ENCODE measurements around the gene ELFN1.

Gene ELFN1

DNA sequence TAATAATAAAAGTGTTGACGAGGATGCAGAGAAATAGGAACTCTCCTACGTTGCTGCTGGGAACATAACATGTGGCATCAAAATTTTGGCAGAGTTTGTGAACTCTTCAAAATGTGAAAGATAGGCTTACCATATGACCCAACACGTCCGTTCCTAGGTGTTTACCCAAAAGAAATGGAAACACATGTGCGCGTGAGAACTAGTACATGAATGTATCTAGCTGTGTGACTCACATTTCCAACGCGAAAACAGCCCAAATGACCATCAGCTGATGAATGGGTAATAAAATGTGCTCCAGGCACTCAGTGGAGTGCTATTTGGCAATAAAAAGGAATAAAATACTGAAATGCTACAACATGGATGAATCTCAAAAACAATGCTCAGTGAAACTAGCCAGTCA lies 10.4 kb upstream of the ELFN1 start:
- intact Hi-C loops (cut with DNase I), result loop anchor here (10.0 kb wide), 2 partner anchors 545 to 695 kb away; partner anchors contain the start of gene EIF3B
- no peak for DNase-seq

DNA sequence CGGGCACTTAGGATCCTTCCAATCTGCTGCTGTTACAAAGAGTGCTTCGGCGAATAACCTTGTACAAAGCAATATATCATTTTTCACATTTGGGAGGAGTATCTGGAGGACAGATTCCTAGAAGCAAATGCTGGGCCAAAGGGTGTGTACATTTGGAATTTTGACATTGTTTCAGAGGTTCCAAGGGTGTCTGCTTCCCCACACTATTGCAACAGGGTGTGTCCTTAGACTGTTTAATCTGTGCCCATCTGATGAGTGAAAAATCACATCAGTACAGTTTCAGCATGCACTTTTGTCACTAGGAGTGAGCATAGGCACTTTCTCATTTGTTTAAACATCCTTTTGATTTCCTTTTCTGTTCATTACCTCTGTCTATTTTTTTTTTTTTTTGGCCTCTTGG lies 8.6 kb upstream of the ELFN1 start:
- DNase-seq, result no peak
- intact Hi-C loops (cut with DNase I), result loop anchor here (10.0 kb wide), 2 partner anchors 543 to 693 kb away; partner anchors contain the start of gene EIF3B

DNA sequence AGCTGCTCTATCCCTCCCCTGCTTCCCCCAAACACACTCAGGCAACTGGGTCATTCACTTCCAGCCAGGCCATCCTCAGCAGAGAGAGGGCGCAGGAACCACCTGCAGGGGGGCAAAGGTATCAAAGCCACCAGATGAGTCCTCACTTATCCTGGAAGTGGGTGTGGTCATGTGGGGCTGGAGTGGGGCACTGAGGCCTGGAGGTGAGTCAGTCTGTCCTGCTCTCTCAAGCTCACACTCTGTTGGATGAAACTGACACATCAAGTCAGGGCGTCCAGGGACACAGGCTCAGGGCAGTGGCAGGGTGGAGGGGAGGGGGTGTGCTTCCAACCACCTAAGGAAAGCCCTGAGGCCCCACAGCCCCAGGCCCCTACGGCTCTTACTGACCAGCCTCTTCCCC lies 8.0 kb upstream of the ELFN1 start:
- intact Hi-C loops (cut with DNase I), result loop anchor here (10.0 kb wide), 2 partner anchors 543 to 693 kb away; partner anchors contain the start of gene EIF3B
- peak in 1 of 42 donors; percentile 2 for DNase-seq

DNA sequence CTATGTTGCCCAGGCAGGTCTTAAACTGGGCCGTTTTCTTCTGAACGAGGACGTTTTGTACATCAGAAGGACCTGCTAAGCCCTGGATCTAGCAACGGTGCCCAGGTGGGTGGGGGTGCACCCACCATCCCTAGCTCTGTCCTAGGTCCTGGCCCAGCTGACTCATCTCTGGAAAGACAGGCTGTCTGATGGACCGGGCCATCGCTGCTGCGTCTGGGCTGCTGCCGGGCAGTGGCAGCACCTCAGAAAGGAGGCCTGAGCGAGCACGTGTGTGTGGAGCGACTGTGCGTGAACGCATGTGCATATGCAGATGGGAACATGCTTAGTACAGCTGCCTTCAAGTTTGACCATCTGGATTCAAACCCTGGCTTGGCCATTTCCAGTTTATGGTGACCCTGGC lies 7.3 kb upstream of the ELFN1 start:
- peak in 1 of 42 donors; percentile 0 for DNase-seq

DNA sequence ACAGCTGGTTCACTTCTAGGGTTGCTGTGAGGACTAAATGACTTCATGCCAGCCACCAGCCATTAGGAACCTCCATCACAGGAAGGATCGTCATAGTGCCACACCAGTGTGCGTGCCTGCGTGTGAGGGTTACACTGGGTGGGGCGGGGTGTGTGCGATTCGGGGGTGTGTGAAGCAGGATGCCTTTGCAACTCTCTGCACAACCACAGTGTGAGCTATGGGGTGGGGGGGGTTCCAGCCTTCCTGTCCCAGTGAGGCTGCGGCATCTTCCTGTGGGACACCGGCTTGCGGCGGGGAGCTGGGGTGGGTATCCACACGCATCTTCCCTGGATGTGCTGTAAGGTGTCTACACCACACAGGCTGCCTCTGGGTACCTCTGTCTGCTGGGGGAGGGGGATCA lies 6.9 kb upstream of the ELFN1 start:
- intact Hi-C loops (cut with DNase I), result loop anchor here (10.0 kb wide), 2 partner anchors 542 to 692 kb away; partner anchors contain the start of gene EIF3B
- peak in 2 of 42 donors; percentile 3 to 5 for DNase-seq

More for the DNA sequence above, 7.3 kb upstream of the ELFN1 start:
- intact Hi-C loops (cut with DNase I), result loop anchor here (10.0 kb wide), 2 partner anchors 542 to 692 kb away; partner anchors contain the start of gene EIF3B

DNA sequence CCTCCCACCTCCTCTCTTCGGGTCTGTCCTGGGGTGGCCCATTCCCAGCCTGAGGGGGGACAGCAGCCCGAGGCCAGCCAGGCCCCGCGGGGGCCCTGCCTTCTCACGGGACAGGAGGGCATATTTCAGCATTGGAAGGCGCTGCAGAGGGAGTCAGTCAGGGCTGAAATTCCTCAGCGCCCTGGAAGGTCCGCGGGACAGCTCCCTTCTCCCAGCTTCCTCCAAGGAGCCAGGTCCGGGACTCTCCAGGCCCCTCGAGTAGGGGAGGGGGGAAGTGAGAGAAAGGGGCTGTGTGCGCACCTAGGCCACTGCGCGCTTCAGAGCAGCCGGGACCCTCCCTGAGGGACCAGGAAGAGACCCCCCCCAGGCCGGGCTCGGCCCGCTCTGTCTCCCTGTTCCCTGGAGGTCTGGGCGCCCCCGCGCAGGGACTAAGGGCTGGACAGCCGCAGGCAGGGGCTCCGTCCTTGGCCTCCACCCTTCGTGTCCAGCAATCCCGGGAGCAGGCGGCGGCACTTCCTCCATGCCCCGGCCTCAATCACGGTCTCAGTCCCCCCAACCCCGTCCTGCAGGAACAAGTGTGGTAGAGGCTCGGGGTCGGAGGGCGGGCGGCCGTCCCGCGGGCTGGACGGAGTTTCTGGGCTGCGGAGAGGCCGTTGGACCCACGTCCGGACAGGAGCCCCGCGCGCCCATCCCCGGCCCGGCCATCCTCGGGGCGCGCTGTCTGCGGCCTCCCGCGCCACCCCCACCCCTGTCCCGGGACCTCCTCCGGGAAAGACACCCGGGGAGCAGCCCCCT lies 6.0 kb upstream of the ELFN1 start:
- peak in 9 of 42 donors; percentile 0 to 42 (median 11) for DNase-seq
- intact Hi-C loops (cut with DNase I), result loop anchor here (10.0 kb wide), 2 partner anchors 541 to 691 kb away; partner anchors contain the start of gene EIF3B

DNA sequence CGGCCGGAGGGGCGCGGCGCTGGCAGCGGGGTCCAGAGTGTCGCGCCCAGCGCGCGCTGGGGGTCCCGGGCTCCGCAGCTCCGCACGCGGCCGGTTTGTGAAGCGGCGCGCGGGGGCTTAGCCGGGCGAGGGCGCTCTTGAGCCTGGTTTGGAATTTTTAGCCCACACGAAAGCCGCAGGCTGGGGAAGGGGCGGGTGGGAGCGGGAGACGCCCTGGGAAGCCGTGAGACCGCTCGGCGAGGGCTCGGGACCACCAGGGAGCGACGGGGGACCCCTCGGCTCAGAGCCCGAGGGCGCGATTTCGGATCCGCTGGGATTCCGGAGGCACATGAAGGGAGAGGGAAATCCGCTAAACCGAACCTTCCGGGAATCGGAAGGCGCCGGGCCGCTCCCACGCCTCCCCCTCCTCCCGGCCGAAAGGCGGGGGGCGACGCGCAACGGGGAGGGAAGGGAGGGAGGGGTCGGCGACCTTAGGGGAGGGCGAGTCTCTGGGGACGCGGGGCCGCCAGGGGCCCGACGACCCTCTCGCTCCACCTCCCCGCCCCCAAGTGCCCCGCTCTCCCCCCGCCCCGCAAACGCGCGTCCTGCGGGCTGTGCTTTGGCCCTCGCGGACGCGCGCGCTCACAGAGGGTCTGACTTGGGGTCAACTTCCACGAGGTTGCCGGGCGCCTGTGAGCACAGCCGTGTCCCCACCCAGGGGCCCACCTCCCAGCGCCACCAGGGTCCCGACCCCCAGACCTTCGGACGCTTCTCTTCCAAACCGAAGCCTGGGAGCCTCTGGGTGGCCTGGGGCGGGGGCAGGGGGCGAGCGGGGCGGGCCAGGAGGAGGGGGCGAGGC lies 5.1 kb upstream of the ELFN1 start:
- intact Hi-C loops (cut with DNase I), result loop anchor here (10.0 kb wide), 2 partner anchors 540 to 690 kb away; partner anchors contain the start of gene EIF3B
- peak; percentile 22 to 84 (median 65) for DNase-seq

DNA sequence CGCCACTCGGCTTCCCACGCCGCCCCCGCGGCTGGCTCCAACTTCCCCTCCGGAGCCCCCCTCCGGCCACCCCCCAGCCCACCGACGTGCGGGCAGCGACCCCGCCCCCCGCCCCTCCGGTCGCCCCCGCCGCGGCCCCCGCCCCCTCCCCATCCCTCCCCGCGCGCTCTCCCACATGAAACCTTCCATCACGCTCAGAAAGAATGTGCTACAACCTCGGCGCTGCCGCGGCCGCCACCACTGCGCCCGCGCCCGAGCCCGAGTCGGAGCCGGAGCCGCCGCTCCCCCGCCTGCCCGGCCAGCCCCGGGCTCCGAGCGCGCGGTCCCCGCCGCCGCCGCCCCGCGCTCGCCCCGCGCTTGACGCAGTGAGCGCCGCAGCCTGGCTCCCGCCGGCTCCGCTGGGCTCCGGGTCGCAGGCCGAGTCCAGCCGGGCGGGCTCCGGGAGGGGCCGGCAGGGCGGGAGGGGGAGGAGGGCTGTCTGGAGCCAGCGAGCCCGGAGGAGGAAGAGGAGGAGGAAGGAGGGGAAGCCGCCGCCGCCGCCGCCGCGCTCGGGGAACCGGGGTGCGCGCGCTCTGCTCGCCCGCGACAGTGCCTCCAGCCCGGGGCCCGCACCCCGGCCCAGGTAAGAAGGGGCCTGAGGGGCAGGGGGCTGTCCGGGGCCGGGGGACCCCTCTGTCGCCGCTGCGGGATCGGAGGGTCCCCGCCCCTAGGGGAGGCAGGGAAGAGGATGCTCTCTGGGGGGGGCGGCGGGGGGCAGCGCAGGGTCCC lies 4.3 kb upstream of the ELFN1 start:
- peak in 13 of 42 donors; percentile 15 to 47 (median 25) for DNase-seq
- intact Hi-C loops (cut with DNase I), result loop anchor here (10.0 kb wide), 2 partner anchors 539 to 689 kb away; partner anchors contain the start of gene EIF3B

DNA sequence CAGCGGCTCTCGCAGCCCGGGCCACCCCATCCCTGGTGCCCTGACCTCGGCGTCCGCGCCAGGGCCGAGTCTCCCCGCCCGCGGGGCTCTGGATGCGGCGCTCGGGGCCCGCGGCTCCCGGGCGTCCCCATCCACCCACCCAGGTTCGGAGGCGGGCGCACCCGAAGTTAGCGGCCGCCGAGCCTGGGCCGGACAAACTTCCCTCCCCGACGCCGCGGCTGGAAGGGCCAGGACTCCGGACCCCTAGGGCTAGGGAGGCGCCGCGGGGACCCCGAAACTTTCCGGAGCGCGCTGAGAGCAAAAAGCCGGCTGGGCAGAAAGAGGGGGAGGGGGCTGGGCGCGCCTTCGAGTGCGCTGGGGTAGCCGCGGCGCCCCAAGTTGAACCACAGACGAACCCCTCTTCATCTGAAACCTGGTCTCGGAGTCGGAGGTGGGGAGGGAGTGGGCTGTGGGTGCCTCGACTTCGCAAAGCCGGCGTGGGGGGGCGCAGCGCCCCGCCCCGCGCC lies 3.7 kb upstream of the ELFN1 start:
- DNase-seq, result peak in 8 of 42 donors; percentile 1 to 41 (median 12)

DNA sequence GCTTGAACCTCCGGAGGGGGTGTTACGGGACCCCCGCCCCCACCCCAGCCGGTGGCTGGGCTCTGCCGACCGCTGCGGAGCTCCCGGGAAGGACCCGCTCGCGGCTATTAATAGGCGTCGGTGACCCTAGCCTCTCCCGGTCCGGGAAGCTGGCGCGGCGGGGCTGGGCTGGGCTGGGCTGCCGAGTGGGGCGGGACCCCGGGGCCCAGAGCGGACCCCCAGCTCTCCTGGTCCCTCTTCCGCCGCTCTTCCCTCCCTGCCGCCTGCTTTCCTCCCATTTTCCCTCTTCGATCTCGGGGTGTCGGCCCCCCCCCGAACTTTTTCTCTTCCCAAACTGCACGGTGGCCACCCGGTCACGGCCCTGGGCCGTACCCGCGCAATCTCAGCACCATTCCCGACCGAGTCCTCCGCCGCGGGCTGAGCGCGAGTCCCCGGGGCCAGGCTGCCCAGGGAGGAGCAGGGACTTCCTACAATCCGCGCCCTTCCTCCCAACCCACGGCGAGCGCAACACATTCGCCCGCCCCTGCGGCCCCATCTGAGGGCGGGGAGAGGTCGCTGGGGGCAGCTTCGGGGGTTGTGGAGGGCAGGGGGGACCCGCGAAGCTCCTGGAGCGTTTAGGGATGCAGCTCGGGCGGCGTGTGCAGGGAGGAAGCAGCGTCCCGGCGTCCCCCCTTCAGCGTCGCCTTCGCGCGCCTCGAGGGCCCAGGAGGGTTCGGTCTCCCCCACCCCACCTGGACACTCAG lies 3.1 kb upstream of the ELFN1 start:
- DNase-seq, result peak in 8 of 42 donors; percentile 11 to 42 (median 13)

More for the DNA sequence above, 3.7 kb upstream of the ELFN1 start:
- intact Hi-C loops (cut with DNase I), result loop anchor here (10.0 kb wide), 2 partner anchors 538 to 688 kb away; partner anchors contain the start of gene EIF3B

DNA sequence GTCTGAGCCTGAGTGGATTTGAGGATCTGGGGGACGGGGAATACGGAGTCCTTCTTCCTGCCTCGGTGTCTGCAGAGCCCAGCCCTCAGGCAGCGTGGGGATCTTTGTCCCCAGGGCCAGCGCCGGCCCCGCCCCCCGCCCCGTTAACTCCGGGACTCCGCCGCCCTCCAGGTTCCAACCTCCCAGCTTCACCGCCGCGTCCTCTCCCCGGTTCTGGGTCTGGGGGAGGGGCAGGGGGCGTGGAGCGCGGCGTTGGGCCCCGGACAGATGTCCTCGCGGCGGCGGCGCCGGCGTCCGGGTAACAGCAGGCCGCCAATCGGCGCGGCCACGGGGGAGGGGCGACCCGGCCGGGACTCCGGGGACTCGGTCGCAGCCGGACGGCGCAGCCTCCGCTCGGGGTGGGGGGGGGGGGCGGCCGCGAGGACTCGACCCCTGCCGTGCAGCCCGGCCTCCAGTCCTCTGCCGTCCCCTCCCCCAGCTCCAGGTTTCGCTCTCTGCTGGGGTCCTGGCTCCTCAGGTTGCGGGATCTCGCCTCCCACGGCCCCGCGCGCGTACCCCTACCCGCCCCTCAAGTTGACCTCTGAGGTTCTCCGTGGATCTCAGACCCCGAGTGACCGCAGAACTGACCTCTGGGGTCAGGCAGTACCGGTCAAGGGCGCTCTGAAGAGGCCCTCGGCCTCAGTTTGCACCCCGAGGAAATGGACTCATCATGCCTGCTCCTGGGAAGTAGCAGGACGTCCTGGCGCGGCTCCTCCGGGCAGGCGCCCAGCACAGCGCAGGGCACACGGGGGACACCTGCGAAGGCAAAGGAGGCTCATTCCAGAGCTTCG lies 2.3 kb upstream of the ELFN1 start:
- DNase-seq, result peak in 8 of 42 donors; percentile 6 to 40 (median 12)
- intact Hi-C loops (cut with DNase I), result loop anchor here (10.0 kb wide), 2 partner anchors 537 to 687 kb away; partner anchors contain the start of gene EIF3B

More for the DNA sequence above, 3.1 kb upstream of the ELFN1 start:
- intact Hi-C loops (cut with DNase I), result loop anchor here (10.0 kb wide), 2 partner anchors 538 to 688 kb away; partner anchors contain the start of gene EIF3B

DNA sequence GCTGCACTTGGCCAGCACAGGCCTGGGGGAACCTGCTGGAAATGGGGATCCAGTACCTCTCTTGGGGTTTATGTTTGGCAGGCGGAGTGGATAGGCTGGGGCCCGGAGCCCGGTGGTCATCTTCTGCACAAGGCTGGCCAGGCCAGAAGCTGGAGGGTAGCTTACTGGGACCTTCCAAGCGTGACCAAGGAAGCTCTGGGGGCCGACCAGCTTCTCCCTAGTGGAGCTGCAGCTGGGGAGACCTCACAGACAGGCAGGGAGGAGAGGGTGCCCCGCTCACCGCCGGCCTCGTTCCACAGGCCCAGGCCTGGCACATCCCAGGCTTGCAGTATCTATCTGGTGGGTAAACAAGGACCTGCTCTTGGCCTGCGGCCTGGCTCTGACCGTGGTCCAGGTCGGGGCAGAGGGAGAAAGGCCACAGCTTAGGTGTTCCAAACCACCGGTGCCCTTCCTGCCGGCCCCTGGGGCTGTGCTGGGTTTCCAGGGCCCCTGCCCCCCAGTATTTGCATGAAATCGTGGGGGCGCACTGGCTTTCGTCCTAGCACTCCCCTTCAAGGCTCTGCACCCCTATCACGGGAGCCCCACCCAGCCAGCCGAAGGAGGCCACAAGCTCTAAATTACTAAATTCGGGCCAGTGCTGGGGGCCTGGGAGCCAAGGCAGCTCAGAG lies 1.5 kb upstream of the ELFN1 start:
- DNase-seq, result peak in 9 of 42 donors; percentile 7 to 29 (median 11)
- intact Hi-C loops (cut with DNase I), result loop anchor here (10.0 kb wide), 2 partner anchors 536 to 686 kb away; partner anchors contain the start of gene EIF3B

DNA sequence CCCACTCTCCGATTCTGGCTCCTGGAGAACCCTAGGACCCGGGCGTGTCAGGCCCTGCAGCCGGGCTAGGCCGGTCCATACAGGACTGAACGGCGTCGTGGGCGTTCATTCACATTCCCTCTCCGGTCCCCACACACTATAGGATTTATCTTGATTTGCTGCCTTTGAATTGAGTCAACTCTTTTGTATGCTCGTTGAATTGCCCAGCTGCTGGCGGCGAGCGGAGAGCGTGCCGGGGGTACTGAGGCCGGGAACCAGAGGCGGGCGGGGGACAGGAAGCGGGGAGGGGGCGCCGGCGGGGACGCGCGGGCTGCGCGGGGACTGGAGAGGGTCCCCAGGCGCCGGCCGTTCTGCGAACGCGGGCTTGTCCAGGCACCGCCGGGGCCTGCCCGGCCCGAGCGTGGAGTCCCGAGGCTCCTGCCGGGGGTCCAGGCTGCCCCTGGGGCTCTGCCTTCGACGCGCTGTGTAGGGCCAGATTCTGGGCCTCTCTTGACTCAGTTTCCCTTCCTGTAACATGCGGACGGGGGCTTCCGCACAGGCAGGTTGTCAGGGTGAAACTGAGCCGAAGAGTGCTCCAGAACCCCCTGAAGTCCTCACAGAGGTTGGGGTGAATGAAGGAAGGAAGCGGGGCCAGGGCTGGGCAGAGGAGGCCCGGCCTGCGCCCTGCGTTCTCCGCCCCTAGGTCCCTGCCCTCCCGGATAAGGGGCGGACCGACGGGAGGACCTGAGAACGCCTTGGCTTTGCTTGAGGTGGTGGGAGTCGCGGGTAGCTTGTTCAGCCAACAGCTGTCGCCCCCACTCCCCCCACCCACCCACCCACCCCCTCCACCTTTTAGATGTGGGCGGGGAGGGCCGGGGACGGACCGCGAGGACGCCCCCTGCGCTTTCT lies 769 bp upstream of the ELFN1 start:
- intact Hi-C loops (cut with DNase I), result loop anchor here (10.0 kb wide), 2 partner anchors 535 to 685 kb away; partner anchors contain the start of gene EIF3B
- peak in 13 of 42 donors; percentile 2 to 34 (median 8) for DNase-seq

DNA sequence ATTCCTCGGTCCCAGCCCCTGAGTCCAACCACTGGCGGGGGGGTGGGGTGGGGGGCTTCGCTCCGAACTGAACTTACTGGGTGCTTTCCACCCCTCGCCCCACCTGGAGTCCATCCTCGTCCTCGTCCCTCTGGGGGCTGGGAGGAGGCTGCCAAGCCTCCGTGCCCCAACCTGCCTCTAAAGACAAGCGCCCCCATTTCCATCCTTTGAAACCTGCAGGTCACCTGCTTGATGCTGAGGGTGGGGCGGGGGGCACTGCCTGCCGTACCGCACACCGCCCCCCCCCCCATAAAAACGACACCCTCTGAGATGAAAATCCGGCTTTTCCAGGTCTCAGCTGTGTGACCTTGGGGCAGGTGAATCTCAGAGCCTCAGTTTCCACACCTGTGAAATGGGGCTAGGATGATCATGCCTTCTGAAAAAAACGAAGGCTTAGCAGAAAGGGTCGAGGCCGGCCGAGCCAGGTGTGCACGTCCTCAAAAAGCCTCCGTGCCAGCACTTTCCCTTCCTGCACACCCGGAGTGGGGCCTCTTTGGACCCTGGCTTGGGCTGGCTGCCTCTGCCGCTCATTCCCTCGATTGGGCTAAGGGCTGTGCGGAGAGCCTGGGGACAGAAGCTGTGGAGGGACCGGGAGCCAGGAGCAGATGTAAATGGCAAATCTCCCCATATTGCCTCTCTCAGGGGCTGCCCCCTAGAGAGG lies 967 bp downstream of the ELFN1 start:
- intact Hi-C loops (cut with DNase I), result no loop called here

More for the DNA sequence above, 967 bp downstream of the ELFN1 start:
- peak in 14 of 42 donors; percentile 0 to 43 (median 10) for DNase-seq
